ENCODE results near the gene SHROOM3. TPM values are rescaled to one million over a fixed set of nuclear protein-coding genes. Genes with fewer than 3 reads are reported as not detected.

SHROOM3 gene
- total RNA-seq, 1 experiment from 2014 or later, result 0.78 TPM

- no peaks in the 10 kb centered on the region for H4K20me1 ChIP-seq (ENCODE audit: insufficient read depth, low read depth, low read length)
- no peak overlapping the region for H3K4me2 ChIP-seq (ENCODE audit: low read depth, low read length, poor library complexity, severe bottlenecking)
- H3K9me3 ChIP-seq (ENCODE audit: low read length), result no peaks in the 10 kb centered on the region
- no peak overlapping the region for H3K4me3 ChIP-seq (ENCODE audit: low read length)
- H3K27me3 ChIP-seq (ENCODE audit: low read length), result no peaks in the 10 kb centered on the region
- H3K9me2 ChIP-seq (replicated peaks; ENCODE audit: insufficient read depth, low read length), result no peaks in the 10 kb centered on the region
- no peak overlapping the region for H3K27ac ChIP-seq (ENCODE audit: low read length)
- no peaks in the 10 kb centered on the region for H3K36me3 ChIP-seq (ENCODE audit: insufficient read depth, low read length)
- DNase-seq, result no peak
- H2AFZ ChIP-seq (ENCODE audit: low read length), result no peak overlapping the region
- H3K4me1 ChIP-seq (ENCODE audit: low read length), result no peaks in the 10 kb centered on the region
- no peak overlapping the region for H3K9ac ChIP-seq (ENCODE audit: low read length)
- no peaks in the 10 kb centered on the region for H3K79me2 ChIP-seq (ENCODE audit: low read length)
Observed at GRCh38 chr4:76513482-76513881, 78.5 kb downstream of the SHROOM3 start.

- Histone ChIP-seq H3K36me3 (ENCODE audit: insufficient read depth, low read length) (no peaks in the 10 kb centered on the region), H3K79me2 (ENCODE audit: low read length) (no peaks in the 10 kb centered on the region)
Observed at GRCh38 chr4:76514087-76514486, 79.1 kb downstream of the SHROOM3 start.

GRCh38 chr4:76515975-76516843 is 81.2 kb downstream of the SHROOM3 start:
- Histone ChIP-seq H3K36me3 (ENCODE audit: insufficient read depth, low read length) (no peaks in the 10 kb centered on the region), H3K9me2 (replicated peaks; ENCODE audit: insufficient read depth, low read length) (no peaks in the 10 kb centered on the region), H3K4me2 (ENCODE audit: low read depth, low read length, poor library complexity, severe bottlenecking) (no peak overlapping the region), H3K79me2 (ENCODE audit: low read length) (no peaks in the 10 kb centered on the region), H2AFZ (ENCODE audit: low read length) (no peak overlapping the region), H3K27me3 (ENCODE audit: low read length) (no peaks in the 10 kb centered on the region), H3K4me1 (ENCODE audit: low read length) (no peaks in the 10 kb centered on the region), H3K9me3 (ENCODE audit: low read length) (no peaks in the 10 kb centered on the region), H3K9ac (ENCODE audit: low read length) (no peak overlapping the region), H3K4me3 (ENCODE audit: low read length) (no peak overlapping the region), H4K20me1 (ENCODE audit: insufficient read depth, low read depth, low read length) (no peaks in the 10 kb centered on the region), H3K27ac (ENCODE audit: low read length) (no peak overlapping the region)
- no peak for DNase-seq

More at GRCh38 chr4:76514087-76514486, 79.1 kb downstream of the SHROOM3 start:
- no peak for DNase-seq
- Histone ChIP-seq H2AFZ (ENCODE audit: low read length) (no peak overlapping the region), H3K4me2 (ENCODE audit: low read depth, low read length, poor library complexity, severe bottlenecking) (no peak overlapping the region), H3K9me2 (replicated peaks; ENCODE audit: insufficient read depth, low read length) (no peaks in the 10 kb centered on the region), H3K4me1 (ENCODE audit: low read length) (no peaks in the 10 kb centered on the region), H4K20me1 (ENCODE audit: insufficient read depth, low read depth, low read length) (no peaks in the 10 kb centered on the region), H3K27me3 (ENCODE audit: low read length) (no peaks in the 10 kb centered on the region), H3K9ac (ENCODE audit: low read length) (no peak overlapping the region), H3K27ac (ENCODE audit: low read length) (no peak overlapping the region), H3K9me3 (ENCODE audit: low read length) (no peaks in the 10 kb centered on the region), H3K4me3 (ENCODE audit: low read length) (no peak overlapping the region)

GRCh38 chr4:76518241-76518640 is 83.2 kb downstream of the SHROOM3 start:
- H2AFZ ChIP-seq (ENCODE audit: low read length), result no peak overlapping the region
- no peak overlapping the region for H3K4me3 ChIP-seq (ENCODE audit: low read length)
- H3K9ac ChIP-seq (ENCODE audit: low read length), result no peak overlapping the region
- DNase-seq, result no peak
- H3K36me3 ChIP-seq (ENCODE audit: insufficient read depth, low read length), result no peaks in the 10 kb centered on the region
- no peaks in the 10 kb centered on the region for H4K20me1 ChIP-seq (ENCODE audit: insufficient read depth, low read depth, low read length)
- no peaks in the 10 kb centered on the region for H3K79me2 ChIP-seq (ENCODE audit: low read length)
- no peaks in the 10 kb centered on the region for H3K27me3 ChIP-seq (ENCODE audit: low read length)
- H3K27ac ChIP-seq (ENCODE audit: low read length), result no peak overlapping the region
- H3K4me2 ChIP-seq (ENCODE audit: low read depth, low read length, poor library complexity, severe bottlenecking), result no peak overlapping the region
- H3K9me2 ChIP-seq (replicated peaks; ENCODE audit: insufficient read depth, low read length), result no peaks in the 10 kb centered on the region
- H3K4me1 ChIP-seq (ENCODE audit: low read length), result no peaks in the 10 kb centered on the region
- H3K9me3 ChIP-seq (ENCODE audit: low read length), result no peaks in the 10 kb centered on the region

- Histone ChIP-seq H3K9ac (ENCODE audit: low read length) (no peak overlapping the region), H3K27ac (ENCODE audit: low read length) (no peak overlapping the region), H3K79me2 (ENCODE audit: low read length) (no peaks in the 10 kb centered on the region), H4K20me1 (ENCODE audit: insufficient read depth, low read depth, low read length) (no peaks in the 10 kb centered on the region), H3K4me1 (ENCODE audit: low read length) (no peaks in the 10 kb centered on the region), H3K9me2 (replicated peaks; ENCODE audit: insufficient read depth, low read length) (no peaks in the 10 kb centered on the region), H3K36me3 (ENCODE audit: insufficient read depth, low read length) (no peaks in the 10 kb centered on the region), H3K4me2 (ENCODE audit: low read depth, low read length, poor library complexity, severe bottlenecking) (no peak overlapping the region), H3K4me3 (ENCODE audit: low read length) (no peak overlapping the region), H3K27me3 (ENCODE audit: low read length) (no peaks in the 10 kb centered on the region), H2AFZ (ENCODE audit: low read length) (no peak overlapping the region), H3K9me3 (ENCODE audit: low read length) (no peaks in the 10 kb centered on the region)
- DNase-seq, result no peak
Observed at GRCh38 chr4:76523593-76523992, 88.6 kb downstream of the SHROOM3 start.

GRCh38 chr4:76525751-76526150 is 90.7 kb downstream of the SHROOM3 start:
- H3K9ac ChIP-seq (ENCODE audit: low read length), result no peak overlapping the region
- H4K20me1 ChIP-seq (ENCODE audit: insufficient read depth, low read depth, low read length), result no peaks in the 10 kb centered on the region
- no peak for DNase-seq
- H3K79me2 ChIP-seq (ENCODE audit: low read length), result no peaks in the 10 kb centered on the region
- no peak overlapping the region for H3K27ac ChIP-seq (ENCODE audit: low read length)
- H3K9me2 ChIP-seq (replicated peaks; ENCODE audit: insufficient read depth, low read length), result no peaks in the 10 kb centered on the region
- H3K4me3 ChIP-seq (ENCODE audit: low read length), result no peak overlapping the region
- no peaks in the 10 kb centered on the region for H3K27me3 ChIP-seq (ENCODE audit: low read length)
- H3K36me3 ChIP-seq (ENCODE audit: insufficient read depth, low read length), result no peaks in the 10 kb centered on the region
- no peak overlapping the region for H3K4me2 ChIP-seq (ENCODE audit: low read depth, low read length, poor library complexity, severe bottlenecking)
- no peaks in the 10 kb centered on the region for H3K4me1 ChIP-seq (ENCODE audit: low read length)
- no peak overlapping the region for H2AFZ ChIP-seq (ENCODE audit: low read length)
- no peaks in the 10 kb centered on the region for H3K9me3 ChIP-seq (ENCODE audit: low read length)

- Histone ChIP-seq H3K4me1 (ENCODE audit: low read length) (no peaks in the 10 kb centered on the region), H3K9me2 (replicated peaks; ENCODE audit: insufficient read depth, low read length) (no peaks in the 10 kb centered on the region), H3K79me2 (ENCODE audit: low read length) (no peaks in the 10 kb centered on the region), H3K9ac (ENCODE audit: low read length) (no peak overlapping the region), H3K36me3 (ENCODE audit: insufficient read depth, low read length) (no peaks in the 10 kb centered on the region), H3K4me3 (ENCODE audit: low read length) (no peak overlapping the region), H3K4me2 (ENCODE audit: low read depth, low read length, poor library complexity, severe bottlenecking) (no peak overlapping the region), H3K9me3 (ENCODE audit: low read length) (no peaks in the 10 kb centered on the region), H3K27ac (ENCODE audit: low read length) (no peak overlapping the region), H4K20me1 (ENCODE audit: insufficient read depth, low read depth, low read length) (no peaks in the 10 kb centered on the region), H2AFZ (ENCODE audit: low read length) (no peak overlapping the region), H3K27me3 (ENCODE audit: low read length) (no peaks in the 10 kb centered on the region)
- no peak for DNase-seq
Observed at GRCh38 chr4:76526585-76526990, 91.6 kb downstream of the SHROOM3 start.

GRCh38 chr4:76527666-76528065 is 92.6 kb downstream of the SHROOM3 start:
- no peak overlapping the region for H2AFZ ChIP-seq (ENCODE audit: low read length)
- H3K79me2 ChIP-seq (ENCODE audit: low read length), result no peaks in the 10 kb centered on the region
- H4K20me1 ChIP-seq (ENCODE audit: insufficient read depth, low read depth, low read length), result no peaks in the 10 kb centered on the region
- H3K4me3 ChIP-seq (ENCODE audit: low read length), result no peak overlapping the region
- H3K27ac ChIP-seq (ENCODE audit: low read length), result no peak overlapping the region
- no peaks in the 10 kb centered on the region for H3K9me2 ChIP-seq (replicated peaks; ENCODE audit: insufficient read depth, low read length)
- H3K36me3 ChIP-seq (ENCODE audit: insufficient read depth, low read length), result no peaks in the 10 kb centered on the region
- DNase-seq, result no peak
- H3K27me3 ChIP-seq (ENCODE audit: low read length), result no peaks in the 10 kb centered on the region
- H3K9ac ChIP-seq (ENCODE audit: low read length), result no peak overlapping the region
- no peaks in the 10 kb centered on the region for H3K9me3 ChIP-seq (ENCODE audit: low read length)
- H3K4me2 ChIP-seq (ENCODE audit: low read depth, low read length, poor library complexity, severe bottlenecking), result no peak overlapping the region
- no peaks in the 10 kb centered on the region for H3K4me1 ChIP-seq (ENCODE audit: low read length)

Measured in Karpas-422 (cell line).